ENCODE data around the gene CRYBB2.
"Not testable (repeated sequence)": the region's sequence is repeated elsewhere in the genome, so short reads cannot be mapped to it uniquely, and the experiment has no call there.

- TF ChIP-seq CTCF, EP300, POLR2A (IDR thresholded peaks at IDR 0.05): not testable (repeated sequence)
Observed at GRCh38 chr22:25230760-25231159, 11.3 kb downstream of the CRYBB2 start.

All from tibial nerve (tissue), 4 donors.